Vagina (tissue), 2 donors: ENCODE measurements around the gene CACNG8.

Experiments
- POLR2AphosphoS5 ChIP-seq, 2 donors: sonication (generic); formaldehyde crosslinking; IDR thresholded peaks; one replicate each; pipeline ENCODE4 v1.9.0; 2017; ENCODE audit warnings: antibody characterized with exemption in 2 of 2, mild to moderate bottlenecking in 2 of 2, low read depth in 1 of 2; ENCODE audit not compliant: insufficient read depth in 1 of 2
- TF ChIP-seq, protein P1 (sequence below), 3 experiments: fragments of 450-650 bp in 2 of 3; fragments of 200-600 bp in 1 of 3; sonication (generic) in 1 of 3; IDR thresholded peaks; one replicate each; pipeline ENCODE4 v1.5.1; 2017 to 2019; ENCODE audit warnings: antibody characterized with exemption in 3 of 3, mild to moderate bottlenecking in 2 of 3, moderate library complexity in 2 of 3

GRCh38 chr19:53960187-53960586, 2.5 kb upstream of the CACNG8 start:
- TF ChIP-seq, protein P1, sequence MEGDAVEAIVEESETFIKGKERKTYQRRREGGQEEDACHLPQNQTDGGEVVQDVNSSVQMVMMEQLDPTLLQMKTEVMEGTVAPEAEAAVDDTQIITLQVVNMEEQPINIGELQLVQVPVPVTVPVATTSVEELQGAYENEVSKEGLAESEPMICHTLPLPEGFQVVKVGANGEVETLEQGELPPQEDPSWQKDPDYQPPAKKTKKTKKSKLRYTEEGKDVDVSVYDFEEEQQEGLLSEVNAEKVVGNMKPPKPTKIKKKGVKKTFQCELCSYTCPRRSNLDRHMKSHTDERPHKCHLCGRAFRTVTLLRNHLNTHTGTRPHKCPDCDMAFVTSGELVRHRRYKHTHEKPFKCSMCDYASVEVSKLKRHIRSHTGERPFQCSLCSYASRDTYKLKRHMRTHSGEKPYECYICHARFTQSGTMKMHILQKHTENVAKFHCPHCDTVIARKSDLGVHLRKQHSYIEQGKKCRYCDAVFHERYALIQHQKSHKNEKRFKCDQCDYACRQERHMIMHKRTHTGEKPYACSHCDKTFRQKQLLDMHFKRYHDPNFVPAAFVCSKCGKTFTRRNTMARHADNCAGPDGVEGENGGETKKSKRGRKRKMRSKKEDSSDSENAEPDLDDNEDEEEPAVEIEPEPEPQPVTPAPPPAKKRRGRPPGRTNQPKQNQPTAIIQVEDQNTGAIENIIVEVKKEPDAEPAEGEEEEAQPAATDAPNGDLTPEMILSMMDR (IDR thresholded peaks at IDR 0.05), result no peak
- TF ChIP-seq POLR2AphosphoS5 (IDR thresholded peaks at IDR 0.05; ENCODE audit: insufficient read depth in 1 of 2, low read depth in 1 of 2), result no peak
